Suprapubic skin (tissue), 4 donors: Measurements from ENCODE around the gene MPDU1. TPM values are rescaled to one million over a fixed set of nuclear protein-coding genes. Genes with fewer than 3 reads are reported as not detected.

ENCODE experiments used
- DNase-seq, 2 donors: peaks; one replicate each; pipeline ENCODE4 v3.0.0-alpha.2; 2019; ENCODE audit warnings: low spot score in 2 of 2
- H3K27ac ChIP-seq: fragments of 200-600 bp; sonication (generic); one replicate; pipeline ENCODE4 v1.5.1; 2019
- H3K27me3 ChIP-seq: fragments of 200-600 bp; sonication (generic); one replicate; pipeline ENCODE4 v1.5.1; 2019
- H3K36me3 ChIP-seq: fragments of 200-600 bp; sonication (generic); one replicate; pipeline ENCODE4 v1.5.1; 2019
- H3K4me1 ChIP-seq: fragments of 200-600 bp; sonication (generic); one replicate; pipeline ENCODE4 v1.5.1; 2019
- H3K4me3 ChIP-seq: fragments of 200-600 bp; sonication (generic); one replicate; pipeline ENCODE4 v1.5.1; 2019; ENCODE audit warnings: mild to moderate bottlenecking
- H3K9me3 ChIP-seq: fragments of 200-600 bp; sonication (generic); one replicate; pipeline ENCODE4 v1.5.1; 2019
- CTCF ChIP-seq, 2 donors: fragments of 200-600 bp in 1 of 2; fragments of 450-650 bp in 1 of 2; sonication (generic) in 1 of 2; IDR thresholded peaks; one replicate each; pipeline ENCODE4 v1.5.1; 2016 to 2019; ENCODE audit warnings: antibody characterized with exemption in 2 of 2, mild to moderate bottlenecking in 1 of 2, moderate library complexity in 1 of 2
- EP300 ChIP-seq: sonication (generic); formaldehyde crosslinking; IDR thresholded peaks from one replicate; pipeline ENCODE4 v1.6.1; 2017; ENCODE audit warnings: antibody characterized with exemption
- POLR2A ChIP-seq, 2 donors: fragments of 450-650 bp; IDR thresholded peaks; one replicate each; pipeline ENCODE4 v1.6.1; 2017; ENCODE audit warnings: antibody characterized with exemption in 2 of 2, mild to moderate bottlenecking in 2 of 2, moderate library complexity in 2 of 2
- POLR2AphosphoS5 ChIP-seq, 3 donors: sonication (generic); formaldehyde crosslinking; IDR thresholded peaks; one replicate each; pipeline ENCODE4 v1.6.1; 2017; ENCODE audit warnings: antibody characterized with exemption in 3 of 3
- WGBS: methylation state at CpG from one replicate; pipeline ENCODE4 v1.1.5; 2018; 5-methylcytosine and 5-hydroxymethylcytosine counted together
- total RNA-seq, 4 donors: library from RNA; depleted of rRNA; stranded (reverse); fragments of >200 nt; gene quantifications; one replicate each; pipeline ENCODE4 v1.1.0, GENCODE V29; 2016

The MPDU1 gene
- total RNA-seq: 100 to 1,000 TPM in 1 of 4 donors, 10 to 100 TPM in 3; 54.3 to 104 (median 86.3) TPM

- WGBS: 9% methylated on average over 60 of the region's 69 CpGs
- TF ChIP-seq EP300: no peak
- peak in 1 of 2 donors; percentile 68 for TF ChIP-seq POLR2A (IDR thresholded peaks at IDR 0.05)
- TF ChIP-seq CTCF (IDR thresholded peaks at IDR 0.05): no peak
- TF ChIP-seq POLR2AphosphoS5 (IDR thresholded peaks at IDR 0.05): peak; percentile 43 to 98 (median 54)
Measured at GRCh38 chr17:7583253-7584109, at the start of gene MPDU1. Gene MPDU1 (plus strand): TSS chr17:7583852. CDS start chr17:7583863, 11 bp downstream.

GRCh38 chr17:7538050-7538449 is 45.6 kb upstream of the MPDU1 start:
- Histone ChIP-seq H3K4me3 (no peak overlapping the region), H3K27me3 (no peaks in the 10 kb centered on the region), H3K9me3 (no peaks in the 10 kb centered on the region), H3K36me3 (no peaks in the 10 kb centered on the region), H3K27ac (no peak overlapping the region), H3K4me1 (no peaks in the 10 kb centered on the region)
- WGBS: 59% methylated on average over 3 of the region's 3 CpGs
- no peak for DNase-seq
- TF ChIP-seq EP300: no peak
- no peak for TF ChIP-seq CTCF (IDR thresholded peaks at IDR 0.05)
- no peak for TF ChIP-seq POLR2A (IDR thresholded peaks at IDR 0.05)
- TF ChIP-seq POLR2AphosphoS5 (IDR thresholded peaks at IDR 0.05): no peak

More at GRCh38 chr17:7583253-7584109, at the start of gene MPDU1:
- Histone ChIP-seq H3K4me3 (peak within 1 kb of the TSS; percentile 60), H3K27ac (peak within 1 kb of the TSS; percentile 96), H3K4me1 (peaks cover 84% of the 10 kb centered on the region), H3K36me3 (peaks cover 11% of the 10 kb centered on the region), H3K9me3 (no peaks in the 10 kb centered on the region), H3K27me3 (no peaks in the 10 kb centered on the region)
- DNase-seq: peak; percentile 98

GRCh38 chr17:7538891-7539545 is 44.6 kb upstream of the MPDU1 start:
- Histone ChIP-seq H3K36me3 (no peaks in the 10 kb centered on the region), H3K4me3 (no peak overlapping the region), H3K9me3 (no peaks in the 10 kb centered on the region), H3K27ac (no peak overlapping the region), H3K27me3 (no peaks in the 10 kb centered on the region), H3K4me1 (no peaks in the 10 kb centered on the region)
- TF ChIP-seq POLR2A (IDR thresholded peaks at IDR 0.05) (no peak), EP300 (no peak), POLR2AphosphoS5 (IDR thresholded peaks at IDR 0.05) (no peak), CTCF (IDR thresholded peaks at IDR 0.05) (no peak)
- no peak for DNase-seq
- WGBS: 69% methylated on average over 8 of the region's 11 CpGs

GRCh38 chr17:7541074-7541621 is 42.5 kb upstream of the MPDU1 start:
- no peak for DNase-seq
- H3K4me1 ChIP-seq: no peaks in the 10 kb centered on the region
- H3K27ac ChIP-seq: no peak overlapping the region
- H3K4me3 ChIP-seq: no peak overlapping the region
- no peaks in the 10 kb centered on the region for H3K36me3 ChIP-seq
- H3K9me3 ChIP-seq: no peaks in the 10 kb centered on the region
- TF ChIP-seq CTCF (IDR thresholded peaks at IDR 0.05) (no peak), EP300 (no peak), POLR2A (IDR thresholded peaks at IDR 0.05) (no peak), POLR2AphosphoS5 (IDR thresholded peaks at IDR 0.05) (no peak)
- H3K27me3 ChIP-seq: no peaks in the 10 kb centered on the region
- WGBS: 94% methylated on average over 9 of the region's 9 CpGs

GRCh38 chr17:7544911-7545310 is 38.7 kb upstream of the MPDU1 start:
- WGBS: 82% methylated on average over 6 of the region's 6 CpGs
- no peaks in the 10 kb centered on the region for H3K36me3 ChIP-seq
- H3K27me3 ChIP-seq: no peaks in the 10 kb centered on the region
- no peak for DNase-seq
- H3K9me3 ChIP-seq: no peaks in the 10 kb centered on the region
- no peak overlapping the region for H3K4me3 ChIP-seq
- TF ChIP-seq POLR2A (IDR thresholded peaks at IDR 0.05) (no peak), CTCF (IDR thresholded peaks at IDR 0.05) (no peak), EP300 (no peak), POLR2AphosphoS5 (IDR thresholded peaks at IDR 0.05) (no peak)
- H3K4me1 ChIP-seq: peaks cover 19% of the 10 kb centered on the region
- H3K27ac ChIP-seq: no peak overlapping the region
